ENCODE results near the gene CYP2C19.
"Not testable (repeated sequence)": the region's sequence is repeated elsewhere in the genome, so short reads cannot be mapped to it uniquely, and the experiment has no call there.

Gene CYP2C19

GRCh38 chr10:94890264-94891022 lies 128.0 kb downstream of the CYP2C19 start:
- no peak for DNase-seq

- DNase-seq = not testable (repeated sequence)
Measured at GRCh38 chr10:94898414-94898813, 135.9 kb downstream of the CYP2C19 start.

GRCh38 chr10:94902080-94902479 lies 139.6 kb downstream of the CYP2C19 start:
- DNase-seq = no peak

GRCh38 chr10:94902570-94902969 lies 140.1 kb downstream of the CYP2C19 start:
- DNase-seq = no peak
